ENCODE data around the gene SRD5A1. TPM values are rescaled to one million over a fixed set of nuclear protein-coding genes. Genes with fewer than 3 reads are reported as not detected.

Gene SRD5A1
- total and polyA plus RNA-seq, 2 of the 8 experiments (the other 6 are each of a cell fraction or from before 2014, with no cell fraction given): 34.7 to 42.4 TPM

DNA sequence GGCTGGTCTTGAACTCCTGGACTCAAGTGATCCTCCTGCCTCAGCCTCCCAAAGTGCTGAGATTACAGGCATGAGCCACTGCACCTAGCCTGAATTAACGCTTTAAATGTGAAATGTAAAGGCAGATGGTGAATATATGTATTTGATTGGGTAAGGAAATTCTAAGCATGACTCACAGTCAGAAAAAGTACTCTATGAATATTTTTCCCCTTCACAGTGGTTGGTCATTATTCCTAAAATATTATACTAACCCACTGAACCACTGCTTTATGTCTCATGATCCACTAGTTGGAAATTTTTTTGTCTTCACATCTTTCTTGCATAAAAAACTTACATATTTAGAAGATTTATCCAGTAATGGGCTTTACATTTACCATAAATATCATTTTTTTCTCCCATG is 65.5 kb downstream of the SRD5A1 start:
- Histone ChIP-seq H3K9ac (replicated peaks in 1 of 4; ENCODE audit: extremely low read depth in 1 of 4, low read depth in 3 of 4, low read length in 3 of 4) (no peak overlapping the region), H3K14ac (ENCODE audit: insufficient read length) (no peak overlapping the region), H3K56ac (replicated peaks; ENCODE audit: insufficient read length, low read depth, low read length) (no peak overlapping the region), H4K5ac (ENCODE audit: insufficient read length, low read depth, low read length) (no peak overlapping the region), H3K4me2 (ENCODE audit: insufficient read depth in 1 of 2, low read depth in 2 of 2, low read length in 2 of 2) (no peak overlapping the region), H3K79me1 (ENCODE audit: low read depth, low read length) (no peaks in the 10 kb centered on the region), H3K4me3 (ENCODE audit: extremely low read depth in 1 of 4, insufficient read depth in 2 of 4, low read depth in 3 of 4, low read length in 4 of 4) (no peak overlapping the region), H2AFZ (ENCODE audit: low read length) (no peak overlapping the region), H3K9me3 (ENCODE audit: insufficient read depth in 2 of 2, low read depth in 1 of 2, low read length in 1 of 2) (no peaks in the 10 kb centered on the region), H3K23ac (ENCODE audit: insufficient read length) (no peak overlapping the region), H2AK5ac (ENCODE audit: low read depth, low read length) (no peak overlapping the region), H3K27ac (ENCODE audit: low read depth, low read length) (no peak overlapping the region), H3K79me2 (ENCODE audit: control insufficient read depth in 1 of 2, insufficient read depth in 2 of 2, low read length in 2 of 2) (no peaks in the 10 kb centered on the region), H2BK120ac (replicated peaks; ENCODE audit: low read depth, low read length) (no peak overlapping the region), H2BK12ac (ENCODE audit: low read depth, low read length) (no peak overlapping the region), H3K4ac (replicated peaks; ENCODE audit: insufficient read length, low read depth, low read length) (no peak overlapping the region), H2BK20ac (ENCODE audit: low read length) (no peak overlapping the region), H3K36me3 (ENCODE audit: control insufficient read depth in 2 of 4, insufficient read depth in 4 of 4, low read length in 3 of 4) (no peaks in the 10 kb centered on the region), H2BK5ac (ENCODE audit: low read depth, low read length) (no peak overlapping the region), H3K18ac (ENCODE audit: extremely low read depth, low read length) (no peak overlapping the region), H4K20me1 (replicated peaks in 1 of 2; ENCODE audit: control insufficient read depth in 1 of 2, insufficient read depth in 2 of 2, low read length in 2 of 2) (no peaks in the 10 kb centered on the region), H4K8ac (ENCODE audit: extremely low read depth, insufficient read depth, low read length) (no peak overlapping the region), H2BK15ac (ENCODE audit: low read length) (no peak overlapping the region), H4K91ac (replicated peaks; ENCODE audit: insufficient read length, low read length) (no peak overlapping the region), H3K23me2 (ENCODE audit: low read depth, low read length) (no peaks in the 10 kb centered on the region), H3K4me1 (replicated peaks in 1 of 4; ENCODE audit: control insufficient read depth in 3 of 4, insufficient read depth in 4 of 4, low read length in 3 of 4) (peaks cover 3 to 12% (median 6%) of the 10 kb centered on the region in 4 experiments; a peak in 6 of 7 replicates), H3K27me3 (replicated peaks in 1 of 4; ENCODE audit: control insufficient read depth in 3 of 4, extremely low read depth in 1 of 4, insufficient read depth in 3 of 4, low read length in 3 of 4) (no peaks in the 10 kb centered on the region)
- DNase-seq (ENCODE audit: low read depth in 1 of 2, low spot score in 2 of 2) (no peak), FAIRE-seq (no peak)
- POLR2A ChIA-PET (ENCODE audit: partially characterized antibody): no interaction called here
- 86% methylated on average over 1 of the region's 1 CpG; no CpG with 5 or more reads in 1 of the 2 experiments for WGBS, 2 experiments (ENCODE audit: extremely low coverage in 1 of 2, insufficient coverage in 1 of 2, insufficient read length in 1 of 2, insufficient replicate concordance in 2 of 2, low coverage in 1 of 2, low lambda C conversion rate in 2 of 2, missing lambda C conversion rate in 1 of 2)
- CTCF ChIA-PET (ENCODE audit: partially characterized antibody): no interaction called here
- TF ChIP-seq CBX8 (IDR thresholded peaks at IDR 0.05; ENCODE audit: borderline replicate concordance, low read depth, low read length) (no peak), SIRT6 (IDR thresholded peaks at IDR 0.05; ENCODE audit: low read length) (no peak), TAF7 (optimal IDR thresholded peaks at IDR 0.05; ENCODE audit: borderline replicate concordance, low read depth, low read length) (no peak), TCF12 (IDR thresholded peaks at IDR 0.05; ENCODE audit: low read depth, low read length) (no peak), TBP (IDR thresholded peaks at IDR 0.05; ENCODE audit: low read depth, low read length) (no peak), SRF (IDR thresholded peaks at IDR 0.05; ENCODE audit: low read depth, low read length) (no peak)

All from H1 (cell line).